OCI-LY3 (cell line): Measurements from ENCODE around the gene ZNF423.

Experiments used
- CTCF ChIP-seq: fragments of 200-600, 300-600 bp; sonication (generic); IDR thresholded peaks from 2 replicates; pipeline ENCODE4 v1.5.1; 2014; ENCODE audit warnings: antibody characterized with exemption, low read length, low read depth
- EZH2phosphoT487 ChIP-seq: fragments of 200-600 bp; shearing (Covaris generic); IDR thresholded peaks from 2 replicates; pipeline ENCODE4 v1.6.1; 2018; ENCODE audit warnings: antibody characterized with exemption, mixed run types, low read depth

- TF ChIP-seq CTCF = no peak
- TF ChIP-seq EZH2phosphoT487 = no peak
These were observed 392.4 kb downstream of the ZNF423 start for GRCh38 chr16:49463529-49463928.
